IMR-90 (cell line): ENCODE measurements around the gene PELI3. TPM values are rescaled to one million over a fixed set of nuclear protein-coding genes. Genes with fewer than 3 reads are reported as not detected.

Source experiments
- ATAC-seq: fragments of 200-7000 bp; cut with Tn5 transposase; 2 replicates; pipeline ENCODE4 v1.9.1; 2020; ENCODE audit warnings: low read depth, mild to moderate bottlenecking, moderate library complexity
- BruUV-seq: library from RNA; stranded (reverse); fragments of 400-500 nt; replicated peaks from 2 replicates; lab custom pipeline; 2021; lab: Mats Ljungman, UMichigan
- CTCF ChIA-PET: fragments of 300-600 bp; formaldehyde crosslinking; extraction: SDS; loops from one replicate; lab custom pipeline; 2021; ENCODE audit warnings: antibody characterized with exemption; lab: Yijun Ruan, JAX
- POLR2A ChIA-PET: fragments of 300-600 bp; sonication (Branson Sonifier 250); formaldehyde crosslinking; loops from one replicate; lab custom pipeline; 2022; ENCODE audit warnings: antibody characterized with exemption; ENCODE audit not compliant: unreplicated experiment; lab: Charles Lee
- DNase-seq: peaks from one replicate; pipeline ENCODE4 v3.0.0; 2013
- H2AFZ ChIP-seq: replicated peaks from 2 replicates; pipeline ENCODE3; 2013; ENCODE audit warnings: low read length, mild to moderate bottlenecking; ENCODE audit not compliant: poor library complexity
- H2AK5ac ChIP-seq: 2 replicates; pipeline ENCODE4 v1.6.1; 2013; ENCODE audit warnings: low read depth, low read length, inconsistent platforms
- H2AK9ac ChIP-seq: replicated peaks from 2 replicates; pipeline ENCODE3; 2013; ENCODE audit warnings: mild to moderate bottlenecking, low read depth, low read length, moderate library complexity; ENCODE audit not compliant: poor library complexity
- H2BK120ac ChIP-seq: 2 replicates; pipeline ENCODE4 v1.6.1; 2013; ENCODE audit warnings: low read depth, low read length, inconsistent platforms
- H2BK15ac ChIP-seq: 3 replicates; pipeline ENCODE4 v1.6.1; 2013; ENCODE audit warnings: low read depth, low read length, inconsistent platforms
- H2BK20ac ChIP-seq: 2 replicates; pipeline ENCODE4 v1.6.1; 2013; ENCODE audit warnings: low read depth, mild to moderate bottlenecking, inconsistent platforms, low read length, moderate library complexity
- H2BK5ac ChIP-seq: 2 replicates; pipeline ENCODE4 v1.6.1; 2013; ENCODE audit warnings: mild to moderate bottlenecking, low read depth, low read length, inconsistent platforms; ENCODE audit not compliant: poor library complexity, severe bottlenecking
- H3K14ac ChIP-seq: replicated peaks from 2 replicates; pipeline ENCODE4 v1.6.1; 2013; ENCODE audit warnings: low read depth, low read length, inconsistent platforms
- H3K18ac ChIP-seq: 2 replicates; pipeline ENCODE4 v1.6.1; 2013; ENCODE audit warnings: low read depth, low read length, control low read depth
- H3K23ac ChIP-seq: 2 replicates; pipeline ENCODE4 v1.6.1; 2013; ENCODE audit warnings: low read depth, low read length, inconsistent platforms
- H3K27ac ChIP-seq: 2 replicates; pipeline ENCODE4 v1.5.1; 2013; ENCODE audit warnings: mild to moderate bottlenecking, control low read depth, low read length; ENCODE audit not compliant: insufficient read depth
- H3K27me3 ChIP-seq: 2 replicates; pipeline ENCODE4 v1.6.1; 2013; ENCODE audit warnings: low read length; ENCODE audit not compliant: control insufficient read depth, insufficient read depth
- H3K36me3 ChIP-seq: 2 replicates; pipeline ENCODE4 v1.6.1; 2013; ENCODE audit warnings: low read length, mixed read lengths; ENCODE audit not compliant: control insufficient read depth, insufficient read depth
- H3K4ac ChIP-seq: 2 replicates; pipeline ENCODE4 v1.6.1; 2013; ENCODE audit warnings: low read depth, low read length, inconsistent platforms
- H3K4me1 ChIP-seq: 2 replicates; pipeline ENCODE4 v1.6.1; 2013; ENCODE audit warnings: low read length, mixed read lengths; ENCODE audit not compliant: control insufficient read depth, insufficient read depth
- H3K4me2 ChIP-seq: 2 replicates; pipeline ENCODE4 v1.6.1; 2013; ENCODE audit warnings: low read depth, mild to moderate bottlenecking, control low read depth, low read length, moderate library complexity
- H3K4me3 ChIP-seq: 2 replicates; pipeline ENCODE4 v1.5.1; 2013; ENCODE audit warnings: low read depth, mild to moderate bottlenecking, control low read depth, low read length, moderate library complexity; ENCODE audit not compliant: insufficient read depth
- H3K56ac ChIP-seq: 2 replicates; pipeline ENCODE4 v1.6.1; 2013; ENCODE audit warnings: low read length, inconsistent platforms; ENCODE audit not compliant: insufficient read depth; ENCODE audit errors: extremely low read depth
- H3K79me1 ChIP-seq, 2 experiments: 2 replicates each; pipeline ENCODE4 v1.6.1; 2013; ENCODE audit warnings: low read length in 2 of 2, inconsistent platforms in 1 of 2, low read depth in 1 of 2
- H3K9ac ChIP-seq: 2 replicates; pipeline ENCODE4 v1.6.1; 2013; ENCODE audit warnings: low read depth, low read length, control low read depth
- H3K9me1 ChIP-seq: 2 replicates; pipeline ENCODE4 v1.6.1; 2013; ENCODE audit warnings: low read length, inconsistent platforms; ENCODE audit not compliant: insufficient read depth
- H3K9me3 ChIP-seq: 2 replicates; pipeline ENCODE4 v1.6.1; 2013; ENCODE audit warnings: low read length; ENCODE audit not compliant: control insufficient read depth, insufficient read depth
- H4K20me1 ChIP-seq: 2 replicates; pipeline ENCODE4 v1.6.1; 2013; ENCODE audit warnings: low read length, inconsistent platforms; ENCODE audit not compliant: insufficient read depth
- H4K5ac ChIP-seq: 2 replicates; pipeline ENCODE4 v1.6.1; 2013; ENCODE audit warnings: mild to moderate bottlenecking, low read depth, low read length, control low read depth
- H4K8ac ChIP-seq, 2 experiments: 2 replicates each; pipeline ENCODE4 v1.6.1; 2013; ENCODE audit warnings: low read depth in 2 of 2, low read length in 2 of 2, control low read depth in 1 of 2, inconsistent platforms in 1 of 2
- H4K91ac ChIP-seq: 2 replicates; pipeline ENCODE4 v1.6.1; 2013; ENCODE audit warnings: low read depth, low read length, inconsistent platforms; ENCODE audit not compliant: insufficient read depth
- ELK1 ChIP-seq: fragments of 150-350 bp; IDR thresholded peaks from 2 replicates; pipeline ENCODE4 v1.6.1; 2016; ENCODE audit warnings: low read depth, mild to moderate bottlenecking, low read length, moderate library complexity, borderline replicate concordance
- FOS ChIP-seq: fragments of 150-350 bp; IDR thresholded peaks from 2 replicates; pipeline ENCODE4 v1.6.1; 2016; ENCODE audit warnings: low read depth, low read length
- MAZ ChIP-seq: IDR thresholded peaks from 2 replicates; pipeline ENCODE4 v1.6.1; 2012; ENCODE audit warnings: low read depth, mild to moderate bottlenecking, low read length, improper control_type of control experiment, moderate library complexity, borderline replicate concordance
- MXI1 ChIP-seq: IDR thresholded peaks from 2 replicates; pipeline ENCODE4 v1.6.1; 2012; ENCODE audit warnings: low read depth, mild to moderate bottlenecking, low read length, moderate library complexity, borderline replicate concordance
- POLR2A ChIP-seq: IDR thresholded peaks from 2 replicates; pipeline ENCODE4 v1.6.1; 2012; ENCODE audit warnings: mild to moderate bottlenecking, low read depth, low read length
- SMC3 ChIP-seq: fragments of 150-350 bp; IDR thresholded peaks from 2 replicates; pipeline ENCODE4 v1.6.1; 2016; ENCODE audit warnings: low read depth, mild to moderate bottlenecking, antibody characterized with exemption, low read length, moderate library complexity
- WGBS, 2 experiments: methylation state at CpG; one replicate each; pipeline versions ENCODE4 v1.1.5 to v1.1.7; 2013; ENCODE audit warnings: missing lambda C conversion rate in 2 of 2; ENCODE audit not compliant: insufficient read length in 1 of 2; ENCODE audit errors: extremely low coverage in 2 of 2; 5-methylcytosine and 5-hydroxymethylcytosine counted together
- dilution Hi-C: fragments of 300-500 bp; cut with HindIII; formaldehyde crosslinking; loops from one replicate; pipeline ENCODE4 v1.14.3; 2018; ENCODE audit warnings: low sequenced_read_pairs; ENCODE audit not compliant: unreplicated experiment
- in situ Hi-C: fragments of 300-500 bp; cut with MboI; formaldehyde crosslinking; loops from 3 replicates; pipeline ENCODE4 v1.14.3; 2019; ENCODE audit warnings: low sequenced_read_pairs, inconsistent platforms, mixed read lengths
- intact Hi-C: fragments of 100-400 bp; cut with micrococcal nuclease; formaldehyde crosslinking; loops from 2 replicates; pipeline ENCODE4 v1.10.0; 2022
- polyA plus RNA-seq, 3 experiments: library from polyadenylated mRNA; depleted of rRNA; stranded (reverse); fragments of >200 nt; gene quantifications; 2 replicates each; pipeline ENCODE4 v1.2.3, GENCODE V29; 2012; ENCODE audit warnings: low replicate concordance in 1 of 3
- total RNA-seq: library from RNA; depleted of rRNA; stranded (reverse); fragments of >200 nt; gene quantifications from 2 replicates; pipeline ENCODE4 v1.2.3, GENCODE V29; 2012

The PELI3 gene
- total and polyA plus RNA-seq, 2 of the 4 experiments (the other 2 are of a cell fraction): 5.0 to 6.3 TPM

GRCh38 chr11:66454247-66454646 is 12.5 kb upstream of the PELI3 start:
- Histone ChIP-seq H3K9me1 (no peaks in the 10 kb centered on the region), H4K91ac (no peak overlapping the region), H3K4me3 (no peak overlapping the region), H2BK20ac (no peak overlapping the region), H2BK5ac (no peak overlapping the region), H3K79me1 (no peaks in the 10 kb centered on the region), H3K18ac (no peak overlapping the region), H3K4ac (no peak overlapping the region), H4K5ac (no peak overlapping the region), H2BK15ac (no peak overlapping the region), H2AFZ (no peak overlapping the region), H3K27me3 (peaks cover 44% of the 10 kb centered on the region), H3K9ac (no peak overlapping the region), H3K23ac (no peak overlapping the region), H2AK5ac (no peak overlapping the region), H3K27ac (no peak overlapping the region), H3K36me3 (no peaks in the 10 kb centered on the region), H3K56ac (no peak overlapping the region), H2BK120ac (no peak overlapping the region), H2AK9ac (no peak overlapping the region), H4K8ac (no peak overlapping the region), H4K20me1 (no peaks in the 10 kb centered on the region), H3K4me1 (0 out of 2 replicates have a peak, but pooled peaks cover 3% of the 10 kb centered on the region), H3K9me3 (no peaks in the 10 kb centered on the region), H3K14ac (no peak overlapping the region), H3K4me2 (no peak overlapping the region)
- TF ChIP-seq POLR2A (no peak), MXI1 (no peak), MAZ (no peak), FOS (no peak), SMC3 (no peak), ELK1 (no peak)
- CTCF ChIA-PET: interaction anchor here (1.0 kb wide), 1 partner anchor 16 kb away, joined by 4 read pairs; the partner anchor contains the start of gene MRPL11
- intact Hi-C loops: no loop called here
- DNase-seq (no peak), ATAC-seq (no peak)
- in situ Hi-C loops: no loop called here
- POLR2A ChIA-PET: no interaction called here
- no TSS peak for BruUV-seq
- dilution Hi-C loops: no loop called here
- WGBS, 2 experiments: no CpG with 5 or more reads among the region's 6 CpGs
